VCaP (cell line): Measurements from ENCODE around the gene ZNF716.
"Not testable (repeated sequence)": the region's sequence is repeated elsewhere in the genome, so short reads cannot be mapped to it uniquely, and the experiment has no call there.

ENCODE experiments used
- H3K27ac ChIP-seq: fragments of 450-650 bp; 2 replicates; pipeline ENCODE4 v1.5.1; 2017
- CTCF ChIP-seq: fragments of 450-650 bp; conservative IDR thresholded peaks from 2 replicates; pipeline ENCODE4 v1.5.1; 2017; ENCODE audit warnings: mild to moderate bottlenecking, moderate library complexity

Gene ZNF716

DNA sequence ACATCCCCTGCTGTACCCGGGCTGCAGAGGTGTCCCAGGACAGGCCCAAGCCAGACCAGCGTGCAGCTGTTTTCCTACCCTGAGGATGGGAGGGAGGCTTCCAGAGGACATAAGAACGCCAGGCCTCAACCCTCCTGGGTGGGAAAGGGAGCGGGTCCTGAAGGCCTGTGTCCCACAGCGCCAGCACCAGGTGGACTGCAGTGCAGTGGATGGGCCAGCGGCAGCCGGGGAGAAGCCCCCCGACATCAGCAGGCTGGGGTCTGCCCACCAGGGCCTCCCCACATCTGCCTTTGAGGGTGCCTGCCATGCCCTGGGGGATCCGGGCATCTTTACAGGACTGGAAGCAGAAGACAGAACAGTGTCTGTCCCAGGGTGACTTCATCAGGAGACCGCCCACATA is 22.8 kb upstream of the ZNF716 start:
- no peak overlapping the region for H3K27ac ChIP-seq
- no peak for TF ChIP-seq CTCF

DNA sequence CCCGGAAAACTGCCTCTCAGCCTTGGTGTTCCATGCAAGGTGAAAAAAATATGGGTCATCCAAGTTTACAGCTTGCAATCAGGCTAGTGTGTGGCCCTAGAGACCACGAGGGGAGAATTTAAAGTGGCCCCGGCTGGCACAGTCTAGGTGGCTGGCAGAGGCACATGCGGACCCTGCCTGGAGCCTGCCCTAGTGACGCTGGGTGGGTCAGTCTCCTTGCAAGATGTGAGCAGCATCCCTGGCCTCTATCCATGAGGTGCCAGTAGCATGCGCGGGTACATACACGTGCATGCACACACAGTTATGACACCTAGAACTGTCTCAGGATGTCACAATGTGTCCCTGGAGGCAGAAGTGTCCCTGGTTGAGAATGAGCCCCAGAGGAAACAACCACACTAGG is 22.4 kb upstream of the ZNF716 start:
- no peak overlapping the region for H3K27ac ChIP-seq
- TF ChIP-seq CTCF = no peak

DNA sequence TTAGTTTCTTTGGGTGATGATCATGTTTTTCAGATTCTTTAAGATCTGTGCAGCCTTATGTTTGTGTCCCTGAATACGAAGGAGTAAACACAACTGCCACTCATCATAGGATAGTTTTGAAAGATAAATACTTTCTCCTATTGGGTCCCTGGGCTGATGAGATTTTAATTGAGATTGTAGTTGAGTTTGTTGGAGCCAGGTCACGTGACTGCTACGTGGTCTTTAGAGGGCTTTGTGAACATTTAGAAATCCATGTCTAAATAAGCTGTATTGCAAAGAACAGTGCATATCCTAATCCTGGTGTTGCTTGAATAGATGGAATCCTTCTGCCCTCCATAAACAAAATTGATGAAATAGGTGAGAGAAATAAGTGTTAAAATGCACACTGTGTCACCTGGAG is 17.4 kb upstream of the ZNF716 start:
- H3K27ac ChIP-seq = no peak overlapping the region
- TF ChIP-seq CTCF = no peak

GRCh38 chr7:57437581-57437980 is 12.4 kb upstream of the ZNF716 start:
- H3K27ac ChIP-seq = no peak overlapping the region
- no peak for TF ChIP-seq CTCF

GRCh38 chr7:57438244-57438643 is 11.7 kb upstream of the ZNF716 start:
- no peak for TF ChIP-seq CTCF
- H3K27ac ChIP-seq = no peak overlapping the region

GRCh38 chr7:57443567-57443966 is 6.4 kb upstream of the ZNF716 start:
- H3K27ac ChIP-seq = no peak overlapping the region
- no peak for TF ChIP-seq CTCF

- not testable (repeated sequence) for H3K27ac ChIP-seq
These were observed 19.3 kb downstream of the ZNF716 start for GRCh38 chr7:57469186-57469828.

- TF ChIP-seq CTCF = peak; percentile 37; the same call in 1 of the 2 replicates
- H3K27ac ChIP-seq = not testable (repeated sequence)
These were observed 30.3 kb downstream of the ZNF716 start for GRCh38 chr7:57480304-57480703.

DNA sequence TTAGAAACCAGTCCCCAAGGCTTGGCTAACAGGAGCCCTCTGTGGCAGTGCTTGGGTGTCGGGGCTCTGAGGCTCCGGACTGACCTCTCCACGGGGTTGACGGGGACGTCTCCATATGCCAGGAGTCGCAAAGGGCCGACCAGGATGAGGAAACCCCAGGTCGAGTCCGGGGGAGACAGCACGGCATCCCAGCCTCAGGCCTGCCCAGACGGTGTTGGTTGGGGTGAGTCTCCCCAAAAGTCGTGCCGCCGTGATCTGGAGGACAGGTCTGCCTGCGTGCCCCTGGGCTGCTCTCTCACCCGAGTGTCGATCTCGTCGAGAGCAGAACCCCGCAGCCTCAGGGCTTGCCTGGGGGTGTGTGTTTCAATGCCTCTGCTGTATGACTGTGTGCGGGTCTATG is 35.0 kb downstream of the ZNF716 start:
- H3K27ac ChIP-seq = not testable (repeated sequence)
